GM18505 (cell line): ENCODE data around the gene PPP1R2.
A peak's percentile ranks its signal among the peaks of the same experiment; 100 is the strongest.

Source experiments
- ATAC-seq: cut with Tn5 transposase; IDR thresholded peaks from one replicate; pipeline ENCODE4 v1.9.1; 2021; ENCODE audit not compliant: unreplicated experiment
- POLR2A ChIP-seq: IDR thresholded peaks from 4 replicates; pipeline ENCODE4 v1.6.1; 2011; ENCODE audit warnings: borderline replicate concordance; ENCODE audit not compliant: insufficient read depth, insufficient read length; ENCODE audit errors: extremely low read depth

PPP1R2 gene

GRCh38 chr3:195554458-195554857 lies 11.3 kb upstream of the PPP1R2 start:
- TF ChIP-seq POLR2A, result no peak
- no peak for ATAC-seq

GRCh38 chr3:195553268-195553667 lies 10.1 kb upstream of the PPP1R2 start:
- ATAC-seq, result no peak
- no peak for TF ChIP-seq POLR2A

GRCh38 chr3:195551381-195551978 lies 8.4 kb upstream of the PPP1R2 start:
- TF ChIP-seq POLR2A, result no peak
- no peak for ATAC-seq

- TF ChIP-seq POLR2A, result no peak
- ATAC-seq, result no peak
Observed at GRCh38 chr3:195550723-195551122, 7.6 kb upstream of the PPP1R2 start.

- ATAC-seq, result peak; percentile 63
- TF ChIP-seq POLR2A, result peak; percentile 34
Observed at GRCh38 chr3:195549931-195550519, 6.9 kb upstream of the PPP1R2 start.

GRCh38 chr3:195548987-195549386 lies 5.9 kb upstream of the PPP1R2 start:
- ATAC-seq, result no peak
- TF ChIP-seq POLR2A, result no peak

GRCh38 chr3:195548501-195548900 lies 5.4 kb upstream of the PPP1R2 start:
- TF ChIP-seq POLR2A, result no peak

GRCh38 chr3:195548006-195548405 lies 4.9 kb upstream of the PPP1R2 start:
- TF ChIP-seq POLR2A, result no peak
- ATAC-seq, result no peak

More at GRCh38 chr3:195548501-195548900, 5.4 kb upstream of the PPP1R2 start:
- ATAC-seq, result no peak

- TF ChIP-seq POLR2A, result no peak
- ATAC-seq, result no peak
Observed at GRCh38 chr3:195546130-195546560, 3.0 kb upstream of the PPP1R2 start.

GRCh38 chr3:195544634-195545033 lies 1.5 kb upstream of the PPP1R2 start:
- no peak for ATAC-seq
- TF ChIP-seq POLR2A, result no peak

- no peak for TF ChIP-seq POLR2A
- ATAC-seq, result no peak
Observed at GRCh38 chr3:195544230-195544536, 1.1 kb upstream of the PPP1R2 start.

GRCh38 chr3:195543500-195544229 lies 540 bp upstream of the PPP1R2 start:
- peak; percentile 1 for ATAC-seq
- TF ChIP-seq POLR2A, result no peak

GRCh38 chr3:195542316-195542697 lies 818 bp downstream of the PPP1R2 start:
- ATAC-seq, result no peak
- no peak for TF ChIP-seq POLR2A

GRCh38 chr3:195540511-195540910 lies 2.6 kb downstream of the PPP1R2 start:
- ATAC-seq, result no peak
- TF ChIP-seq POLR2A, result no peak
